HG02759 (cell line): ENCODE measurements around the gene SLC6A17.

ENCODE experiments used
- ATAC-seq: cut with Tn5 transposase; IDR thresholded peaks from one replicate; pipeline ENCODE4 v1.9.1; 2021; ENCODE audit warnings: mild to moderate bottlenecking, moderate library complexity; ENCODE audit not compliant: unreplicated experiment

SLC6A17 gene

GRCh38 chr1:110172001-110172400 is 21.7 kb downstream of the SLC6A17 start:
- no peak for ATAC-seq

GRCh38 chr1:110173466-110174105 is 23.3 kb downstream of the SLC6A17 start:
- ATAC-seq = no peak

GRCh38 chr1:110174961-110175360 is 24.7 kb downstream of the SLC6A17 start:
- ATAC-seq = no peak

- ATAC-seq = no peak
These were observed 26.1 kb downstream of the SLC6A17 start for GRCh38 chr1:110176299-110176956.

GRCh38 chr1:110177775-110178174 is 27.5 kb downstream of the SLC6A17 start:
- ATAC-seq = no peak

DNA sequence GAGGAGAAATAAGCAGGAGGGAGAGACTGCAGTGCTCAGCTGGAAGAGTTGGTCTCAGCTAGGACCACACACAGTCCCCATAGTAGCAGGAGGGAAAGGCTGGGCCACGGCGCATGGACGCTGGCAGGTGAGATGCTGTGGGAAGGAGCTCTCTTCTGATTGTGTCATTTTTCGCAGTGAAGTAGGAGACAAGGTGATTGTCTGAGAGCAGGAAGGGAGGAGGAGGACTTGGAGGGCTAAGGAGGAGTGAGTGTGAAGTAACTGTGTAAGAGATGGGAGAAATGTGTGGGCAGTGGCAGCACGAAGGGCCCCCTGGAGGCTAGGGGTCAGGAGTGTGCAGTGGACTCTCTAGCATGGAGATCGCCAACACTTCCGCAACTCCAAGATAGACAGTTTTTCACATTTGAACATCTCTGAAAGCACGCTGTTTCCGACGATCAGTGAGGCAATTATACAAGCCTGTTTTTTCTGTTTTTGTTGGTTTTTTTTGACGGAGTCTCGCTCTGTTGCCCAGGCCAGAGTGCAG is 33.4 kb downstream of the SLC6A17 start:
- no peak for ATAC-seq

- ATAC-seq = no peak
These were observed 34.2 kb downstream of the SLC6A17 start for GRCh38 chr1:110184446-110184845.

DNA sequence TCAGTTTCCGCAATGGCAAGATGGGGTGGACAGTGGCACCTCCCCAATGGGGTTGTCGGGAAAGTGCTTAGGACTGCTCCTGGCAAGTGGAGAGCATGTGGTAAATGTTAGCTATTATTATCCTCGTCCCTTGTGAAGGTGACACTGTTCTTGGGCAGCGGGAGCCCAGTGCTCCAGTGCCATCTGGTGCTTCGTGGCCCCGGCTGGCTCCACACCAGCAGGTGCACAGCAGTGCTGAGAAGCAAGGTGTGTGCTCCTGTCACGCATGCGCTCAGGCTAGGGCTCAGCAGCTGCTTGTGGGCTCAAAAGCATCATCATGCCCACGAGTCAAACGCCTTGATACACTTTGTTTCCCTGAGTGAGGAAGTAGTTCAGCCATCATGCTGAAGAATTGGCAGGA is 34.9 kb downstream of the SLC6A17 start:
- ATAC-seq = no peak

- ATAC-seq = no peak
These were observed 36.3 kb downstream of the SLC6A17 start for GRCh38 chr1:110186558-110186957.

GRCh38 chr1:110187139-110187890 is 37.0 kb downstream of the SLC6A17 start:
- no peak for ATAC-seq

DNA sequence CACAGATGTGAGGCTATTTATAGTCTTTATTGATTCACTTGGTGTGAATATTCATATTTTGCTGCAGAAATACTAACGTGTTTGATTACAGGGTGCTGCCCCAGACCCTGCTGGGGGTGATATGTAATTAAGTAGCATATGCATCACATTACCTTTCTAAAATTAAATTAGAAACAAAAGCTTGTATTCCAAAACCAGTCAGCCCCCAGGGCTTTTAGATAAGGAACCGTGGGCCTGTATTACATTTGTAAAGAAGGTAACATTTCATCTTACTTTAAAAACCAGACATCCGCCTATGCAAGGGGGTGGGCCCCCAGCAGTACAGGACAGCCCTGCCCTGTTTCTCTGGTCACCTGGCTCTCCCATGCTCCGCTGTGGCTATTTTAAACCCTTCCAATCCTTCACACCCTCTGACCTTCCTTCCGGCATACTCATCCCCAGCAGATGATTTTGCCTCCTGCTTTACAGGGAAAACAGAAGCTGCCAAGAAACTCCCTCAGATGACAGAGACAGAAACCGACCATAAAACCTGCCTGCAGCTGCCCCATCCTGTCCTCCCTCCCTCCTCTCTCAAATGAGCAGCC is 37.8 kb downstream of the SLC6A17 start:
- no peak for ATAC-seq

DNA sequence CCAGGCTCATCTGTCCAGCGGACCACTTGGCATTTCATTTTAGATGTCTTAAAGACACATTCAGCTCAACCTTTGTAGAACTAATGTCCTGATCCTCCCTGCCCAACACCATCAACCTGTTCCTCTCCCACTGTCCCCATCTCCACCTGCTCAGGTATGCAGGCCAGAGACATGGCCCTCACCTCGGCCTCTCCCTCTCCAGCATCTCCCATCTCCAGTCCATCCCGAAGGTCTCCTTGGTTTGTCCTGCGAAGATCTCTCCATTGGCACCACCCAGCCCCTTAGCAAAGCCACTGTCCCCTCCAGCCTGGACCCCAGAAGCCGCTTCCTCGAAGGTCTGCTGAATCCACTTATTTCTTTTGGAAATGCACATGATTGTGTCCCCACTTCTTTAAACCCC is 38.9 kb downstream of the SLC6A17 start:
- ATAC-seq = no peak

DNA sequence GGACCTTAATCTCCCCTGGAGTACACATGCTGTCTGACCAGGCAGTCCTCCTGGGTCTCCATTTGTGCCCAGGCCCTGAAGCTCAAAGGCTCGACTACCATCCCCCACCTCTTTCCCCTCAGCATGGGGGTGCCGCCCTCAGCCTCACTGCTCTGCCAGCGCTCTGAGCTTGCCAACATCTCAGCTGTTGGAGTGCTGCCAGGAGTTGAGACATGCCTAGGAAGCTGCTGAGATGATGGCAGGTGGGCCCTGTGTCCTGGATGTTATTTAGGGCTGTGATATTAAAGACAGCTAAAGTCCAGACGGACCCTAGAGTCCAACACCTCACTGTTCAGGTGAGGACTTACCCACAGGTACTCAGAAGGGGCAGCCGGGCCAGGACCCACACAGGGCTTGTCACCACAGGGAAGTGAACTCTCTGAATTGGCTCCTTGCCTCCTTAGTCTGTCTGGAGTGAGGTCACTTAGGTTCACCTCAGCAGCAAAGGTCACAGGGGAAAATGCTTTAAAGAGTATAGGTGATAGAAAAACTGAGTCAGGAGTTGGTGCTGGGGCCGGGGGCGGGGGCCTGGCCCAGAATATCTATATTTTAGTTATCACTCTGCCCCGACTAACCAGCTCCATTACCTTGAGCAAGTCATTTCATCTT is 40.1 kb downstream of the SLC6A17 start:
- ATAC-seq = no peak

DNA sequence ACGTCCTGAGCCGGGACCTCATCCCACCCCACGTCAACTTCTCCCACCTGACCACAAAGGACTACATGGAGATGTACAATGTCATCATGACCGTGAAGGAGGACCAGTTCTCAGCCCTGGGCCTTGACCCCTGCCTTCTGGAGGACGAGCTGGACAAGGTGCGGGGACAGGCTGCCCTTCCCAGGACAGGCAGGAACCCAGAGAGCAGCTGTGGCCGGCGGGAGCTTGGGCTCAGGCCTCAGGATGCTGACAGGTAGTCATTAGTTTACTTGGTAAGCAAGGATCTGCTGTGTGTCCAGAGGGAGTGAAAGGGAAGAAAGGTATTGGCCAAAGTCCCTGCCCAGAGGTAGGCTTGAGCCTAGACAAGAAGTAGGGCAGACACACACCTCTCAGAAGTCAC is 42.2 kb downstream of the SLC6A17 start:
- no peak for ATAC-seq

DNA sequence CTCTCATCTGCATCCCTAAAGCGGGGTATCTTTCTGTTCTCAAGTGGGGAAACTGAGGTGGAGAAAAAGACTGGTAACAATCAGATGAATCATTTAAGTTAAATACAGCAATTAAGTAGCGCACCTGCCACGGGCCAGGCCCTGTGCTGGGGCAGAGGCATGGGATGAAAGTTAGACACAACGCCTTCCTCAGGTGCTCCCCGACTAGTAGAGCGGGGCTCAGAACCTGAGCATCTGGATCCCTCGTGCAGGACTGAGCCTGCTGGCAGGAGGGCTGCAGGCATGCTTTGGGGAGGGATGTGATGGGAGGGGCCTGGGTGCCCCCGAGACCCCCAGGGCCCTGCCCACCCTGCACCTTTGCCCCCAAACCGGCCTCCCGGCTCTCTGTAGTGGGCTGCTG is 44.9 kb downstream of the SLC6A17 start:
- no peak for ATAC-seq

- ATAC-seq = peak; percentile 70
These were observed 46.8 kb downstream of the SLC6A17 start for GRCh38 chr1:110196917-110197765.

- ATAC-seq = no peak
These were observed 47.8 kb downstream of the SLC6A17 start for GRCh38 chr1:110197905-110198629.

DNA sequence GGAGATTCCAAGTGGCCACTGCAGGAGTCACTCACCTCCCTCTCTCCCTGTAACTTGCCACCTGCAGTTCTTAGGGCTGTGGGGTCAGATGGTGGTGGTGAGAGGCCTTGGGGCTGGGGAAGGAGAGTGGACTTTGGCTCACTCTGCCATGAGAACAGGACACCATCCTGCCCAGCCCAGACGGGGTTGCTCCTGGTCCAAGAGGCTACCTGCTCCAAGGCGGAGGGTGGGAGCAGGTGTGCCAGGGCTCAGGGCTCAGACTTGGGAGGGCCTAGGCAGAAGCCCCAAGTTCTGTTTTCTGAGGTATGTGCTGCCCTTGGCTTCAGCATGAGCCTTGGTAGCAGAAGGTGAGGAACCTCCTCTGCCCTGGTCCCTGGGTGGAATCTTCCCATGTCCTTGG is 48.5 kb downstream of the SLC6A17 start:
- ATAC-seq = no peak

- no peak for ATAC-seq
These were observed 49.9 kb downstream of the SLC6A17 start for GRCh38 chr1:110200190-110200589.
